AG04450 (cell line): ENCODE measurements around the gene FILIP1L. TPM values are rescaled to one million over a fixed set of nuclear protein-coding genes. Genes with fewer than 3 reads are reported as not detected.

Experiments used
- CTCF ChIA-PET: fragments of 300-600, 350-600 bp; formaldehyde crosslinking; extraction: SDS; loops from one replicate; lab custom pipeline; 2022; ENCODE audit warnings: antibody characterized with exemption, inconsistent platforms; lab: Charles Lee
- POLR2A ChIA-PET: fragments of 350-600 bp; formaldehyde crosslinking; extraction: SDS; loops from one replicate; lab custom pipeline; 2021; ENCODE audit warnings: antibody characterized with exemption, inconsistent platforms; lab: Yijun Ruan, JAX
- DNase-seq: peaks from one replicate; pipeline ENCODE4 v3.0.0-alpha.2; 2011; ENCODE audit warnings: low read depth, low spot score
- H3K27ac ChIP-seq: one replicate; pipeline ENCODE4 v1.5.1; 2012; ENCODE audit warnings: low read depth, low read length, control low read depth
- H3K27me3 ChIP-seq: one replicate; pipeline ENCODE4 v1.6.0; 2012; ENCODE audit warnings: low read length; ENCODE audit not compliant: control insufficient read depth, insufficient read depth
- H3K4me3 ChIP-seq: 2 replicates; pipeline ENCODE4 v1.5.1; 2011; ENCODE audit warnings: mild to moderate bottlenecking, low read depth, low read length, control low read depth
- H3K9me3 ChIP-seq: 2 replicates; pipeline ENCODE4 v1.5.1; 2012; ENCODE audit warnings: low read length; ENCODE audit not compliant: control insufficient read depth, insufficient read depth
- polyA plus RNA-seq: library from polyadenylated mRNA; depleted of rRNA; stranded (reverse); fragments of >200 nt; gene quantifications from 2 replicates; pipeline ENCODE4 v1.2.3, GENCODE V29; 2011
- TF ChIP-seq, protein P1 (sequence below): IDR thresholded peaks from 2 replicates; pipeline ENCODE4 v1.5.1; 2011; ENCODE audit warnings: low read depth, low read length, control low read depth, inconsistent platforms

The FILIP1L gene
- polyA plus RNA-seq, 1 experiment: 75.5 TPM

DNA sequence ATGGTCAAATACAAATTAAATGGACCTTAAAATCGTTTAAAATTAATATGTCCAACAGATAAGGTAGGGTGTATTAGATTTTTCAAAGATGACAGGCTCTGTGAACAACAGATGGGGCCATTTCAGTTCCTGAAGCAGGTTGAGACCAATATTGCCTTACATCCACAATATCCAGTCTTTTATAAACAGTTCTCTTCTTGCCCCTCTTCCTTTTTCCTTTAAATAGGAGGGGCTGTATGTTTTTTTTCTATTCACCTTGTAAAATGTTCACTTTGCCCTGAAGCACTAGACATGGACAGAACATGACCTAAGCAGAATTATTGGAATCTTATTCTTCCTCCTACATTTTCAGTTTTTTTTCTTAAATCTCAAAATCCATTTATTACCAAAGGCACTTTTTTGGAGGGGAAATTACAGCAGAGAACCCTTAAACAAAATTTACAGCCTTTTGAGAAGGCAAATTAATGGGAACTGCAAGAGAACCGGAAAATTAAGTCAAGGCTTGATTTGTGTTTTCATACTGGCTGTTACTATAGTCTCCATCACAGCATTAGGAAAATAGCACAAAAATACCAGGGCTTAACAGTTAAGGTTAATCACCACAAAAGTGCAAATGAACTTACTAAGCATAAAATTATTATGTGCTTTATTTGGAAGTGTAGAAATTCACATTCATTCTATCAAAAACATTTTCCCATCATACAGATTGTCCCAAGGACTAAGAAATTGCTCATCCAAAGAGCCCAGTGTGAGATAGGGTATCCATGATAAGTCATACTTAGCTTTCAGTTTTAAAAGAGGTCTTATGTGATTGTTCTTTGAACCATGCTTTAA, 240.8 kb downstream of the FILIP1L start:
- no peak for DNase-seq
- Histone ChIP-seq H3K27me3 (no peaks in the 10 kb centered on the region), H3K9me3 (no peaks in the 10 kb centered on the region), H3K27ac (no peak overlapping the region), H3K4me3 (peak overlapping the region; percentile 89)
- ChIA-PET POLR2A (interaction anchor here (0.5 kb wide), 1 partner anchor 172 kb away, joined by 3 read pairs; no protein-coding TSS in a partner anchor), CTCF (interaction anchor here (1.4 kb wide), 1 partner anchor 381 kb away, joined by 7 read pairs; no protein-coding TSS in a partner anchor)
- TF ChIP-seq, protein P1, sequence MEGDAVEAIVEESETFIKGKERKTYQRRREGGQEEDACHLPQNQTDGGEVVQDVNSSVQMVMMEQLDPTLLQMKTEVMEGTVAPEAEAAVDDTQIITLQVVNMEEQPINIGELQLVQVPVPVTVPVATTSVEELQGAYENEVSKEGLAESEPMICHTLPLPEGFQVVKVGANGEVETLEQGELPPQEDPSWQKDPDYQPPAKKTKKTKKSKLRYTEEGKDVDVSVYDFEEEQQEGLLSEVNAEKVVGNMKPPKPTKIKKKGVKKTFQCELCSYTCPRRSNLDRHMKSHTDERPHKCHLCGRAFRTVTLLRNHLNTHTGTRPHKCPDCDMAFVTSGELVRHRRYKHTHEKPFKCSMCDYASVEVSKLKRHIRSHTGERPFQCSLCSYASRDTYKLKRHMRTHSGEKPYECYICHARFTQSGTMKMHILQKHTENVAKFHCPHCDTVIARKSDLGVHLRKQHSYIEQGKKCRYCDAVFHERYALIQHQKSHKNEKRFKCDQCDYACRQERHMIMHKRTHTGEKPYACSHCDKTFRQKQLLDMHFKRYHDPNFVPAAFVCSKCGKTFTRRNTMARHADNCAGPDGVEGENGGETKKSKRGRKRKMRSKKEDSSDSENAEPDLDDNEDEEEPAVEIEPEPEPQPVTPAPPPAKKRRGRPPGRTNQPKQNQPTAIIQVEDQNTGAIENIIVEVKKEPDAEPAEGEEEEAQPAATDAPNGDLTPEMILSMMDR: no peak

DNA sequence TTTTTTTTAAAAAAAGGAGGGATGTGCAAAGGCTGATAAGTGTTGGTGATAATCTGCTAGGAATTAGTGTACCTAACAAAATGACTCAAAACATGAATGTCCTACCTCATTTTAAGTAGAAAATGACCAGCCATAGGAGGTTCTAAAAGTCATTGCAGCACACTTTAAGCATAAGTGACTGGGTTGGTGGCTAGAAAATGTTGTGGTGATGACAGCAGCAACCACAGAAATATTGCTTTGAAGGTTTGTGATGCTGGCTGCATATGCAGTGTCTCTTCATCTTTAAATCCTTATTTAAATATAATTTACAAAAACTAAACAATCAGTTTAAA, 241.4 kb downstream of the FILIP1L start:
- CTCF ChIA-PET: interaction anchor here (1.4 kb wide), 1 partner anchor 381 kb away, joined by 7 read pairs; no protein-coding TSS in a partner anchor
- TF ChIP-seq, protein P1: no peak
- Histone ChIP-seq H3K27me3 (no peaks in the 10 kb centered on the region), H3K27ac (no peak overlapping the region), H3K4me3 (peak overlapping the region; percentile 89), H3K9me3 (no peaks in the 10 kb centered on the region)
- DNase-seq: no peak
- POLR2A ChIA-PET: no interaction called here

DNA sequence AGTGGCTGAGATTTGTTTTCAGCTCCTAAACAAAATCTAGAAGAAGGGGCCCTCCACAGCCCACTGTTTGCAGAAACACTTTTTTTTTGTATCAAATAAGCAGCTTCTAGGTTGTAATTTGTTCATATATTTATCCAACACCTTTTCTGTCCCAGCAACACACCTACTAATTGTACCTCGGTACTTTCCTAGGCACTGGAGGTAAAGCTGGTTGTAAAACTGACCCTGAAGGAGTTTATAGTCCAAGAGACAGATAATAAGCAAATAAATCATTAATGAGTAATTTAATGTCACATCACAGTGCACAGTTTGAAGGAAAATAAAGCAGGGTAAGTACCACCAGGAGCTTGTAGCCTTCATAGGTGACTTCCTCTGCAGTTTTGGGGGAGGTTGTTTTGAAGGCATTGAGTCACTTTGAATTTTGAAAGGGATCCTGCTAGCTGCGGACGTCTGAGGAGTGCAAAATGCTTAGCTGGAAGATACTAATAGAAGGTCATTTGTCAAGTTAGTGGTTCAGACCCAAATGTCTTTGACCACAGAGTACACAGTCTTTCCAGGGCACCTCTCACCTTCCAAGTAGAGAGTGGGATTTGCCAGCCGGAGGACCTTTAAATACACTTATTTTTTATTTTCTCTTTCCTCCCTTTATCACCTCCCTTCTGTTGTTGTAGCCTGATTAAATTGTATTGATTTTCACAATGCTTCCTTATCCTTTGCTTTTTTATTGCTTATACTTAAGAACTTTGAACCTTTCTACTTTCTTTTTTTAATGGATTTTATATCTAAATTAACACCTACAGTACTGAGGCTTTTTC, 242.9 kb downstream of the FILIP1L start:
- H3K27ac ChIP-seq: no peak overlapping the region
- H3K4me3 ChIP-seq: peak overlapping the region; percentile 89
- DNase-seq: no peak
- CTCF ChIA-PET: interaction anchor here (1.4 to 2.0 kb wide), 2 partner anchors 28 to 383 kb away, joined by 5 to 7 read pairs; no protein-coding TSS in a partner anchor
- POLR2A ChIA-PET: interaction anchor here (0.6 to 1.6 kb wide), 4 partner anchors 9 to 375 kb away, joined by 3 to 7 read pairs (median 4); no protein-coding TSS in a partner anchor
- H3K9me3 ChIP-seq: no peaks in the 10 kb centered on the region
- TF ChIP-seq, protein P1: no peak
- no peaks in the 10 kb centered on the region for H3K27me3 ChIP-seq

DNA sequence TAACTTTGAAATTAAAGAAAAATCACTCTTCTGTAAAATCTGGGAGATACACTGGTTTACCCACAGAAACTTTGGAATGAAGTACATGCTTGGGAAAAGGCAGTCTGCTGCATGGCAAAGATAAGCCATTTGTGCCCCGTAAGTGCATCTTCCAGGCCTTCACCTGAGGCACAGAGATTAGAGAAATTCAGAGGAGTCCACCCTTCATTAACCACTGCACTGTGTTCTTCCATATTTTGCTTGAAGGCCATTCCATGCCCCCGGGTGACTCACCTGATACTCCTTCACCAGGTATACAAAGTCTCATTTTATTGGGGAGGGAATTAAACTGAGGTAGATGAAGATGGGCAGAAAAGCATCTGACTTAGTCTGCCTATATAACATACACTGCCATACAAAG, 243.6 kb downstream of the FILIP1L start:
- Histone ChIP-seq H3K9me3 (no peaks in the 10 kb centered on the region), H3K27me3 (no peaks in the 10 kb centered on the region), H3K4me3 (no peak overlapping the region; the same call in 1 of the 2 replicates), H3K27ac (no peak overlapping the region)
- DNase-seq: no peak
- ChIA-PET POLR2A (interaction anchor here (0.6 to 1.6 kb wide), 3 partner anchors 9 to 375 kb away, joined by 3 to 4 read pairs (median 3); no protein-coding TSS in a partner anchor), CTCF (interaction anchor here (2.0 kb wide), 1 partner anchor 28 kb away, joined by 5 read pairs; no protein-coding TSS in a partner anchor)
- TF ChIP-seq, protein P1: no peak
